Measurements from ENCODE around the gene MYLIP. TPM values are rescaled to one million over a fixed set of nuclear protein-coding genes. Genes with fewer than 3 reads are reported as not detected.

The MYLIP gene
- total and polyA plus RNA-seq, 2 donors (not counting 1 experiment from before 2014, with no cell fraction given), result 40.6 to 104 TPM

- H3K27me3 Mint-ChIP-seq, result no peaks in the 10 kb centered on the region
- H3K4me3 Mint-ChIP-seq, result no peak overlapping the region
- WGBS (ENCODE audit: insufficient coverage), result 100% methylated on average over 2 of the region's 2 CpGs
- Histone ChIP-seq H3K36me3 (replicated peaks in 1 of 2; ENCODE audit: control extremely low read depth in 1 of 2, control insufficient read depth in 1 of 2, extremely low read depth in 1 of 2, insufficient read depth in 2 of 2, low read length in 1 of 2) (peaks cover 35 to 90% of the 10 kb centered on the region in 2 experiments), H3K27ac (ENCODE audit: low read length in 2 of 2) (no peak overlapping the region), H3K4me2 (replicated peaks; ENCODE audit: low read depth, low read length, poor library complexity, severe bottlenecking) (no peak overlapping the region), H3K4me1 (ENCODE audit: control insufficient read depth in 2 of 2, insufficient read depth in 2 of 2, low read length in 2 of 2) (no peaks in the 10 kb centered on the region), H3K27me3 (replicated peaks in 1 of 4; ENCODE audit: control extremely low read depth in 1 of 4, control insufficient read depth in 3 of 4, insufficient read depth in 4 of 4, low read length in 3 of 4) (no peaks in the 10 kb centered on the region), H3K9me3 (ENCODE audit: control extremely low read depth in 1 of 3, control insufficient read depth in 2 of 3, insufficient read depth in 1 of 3, low read length in 2 of 3) (no peaks in the 10 kb centered on the region), H2AFZ (ENCODE audit: insufficient read depth, low read depth, low read length, poor library complexity, severe bottlenecking) (no peak overlapping the region), H3K79me2 (ENCODE audit: control insufficient read depth, insufficient read depth, low read length) (peaks cover 6% of the 10 kb centered on the region), H3K4me3 (ENCODE audit: control extremely low read depth in 1 of 5, extremely low read depth in 1 of 5, insufficient read depth in 1 of 5, low read depth in 2 of 5, low read length in 4 of 5) (no peak overlapping the region), H4K20me1 (ENCODE audit: control insufficient read depth, insufficient read depth, low read length, poor library complexity, severe bottlenecking) (peaks cover 67% of the 10 kb centered on the region), H3K9ac (ENCODE audit: low read length) (no peak overlapping the region)
- DNase-seq (no peak), ATAC-seq (ENCODE audit: low read depth) (no peak)
- no peaks in the 10 kb centered on the region for H3K4me1 Mint-ChIP-seq
- H3K9me3 Mint-ChIP-seq (ENCODE audit: insufficient read depth), result no peaks in the 10 kb centered on the region
- TF ChIP-seq EZH2 (IDR thresholded peaks at IDR 0.05; ENCODE audit: borderline replicate concordance, insufficient read depth, low read depth, low read length, poor library complexity, severe bottlenecking), result no peak
- no peak for TF ChIP-seq CTCF (IDR thresholded peaks at IDR 0.05)
- intact Hi-C loops (cut with micrococcal nuclease), result no loop called here
- ChIA-PET CTCF (no interaction called here), POLR2A (interaction anchor here (0.7 kb wide), 2 partner anchors 14 to 618 kb away, joined by 3 to 4 read pairs; no protein-coding TSS in a partner anchor)
- H3K27ac Mint-ChIP-seq, result no peak overlapping the region
These were observed 19.6 kb downstream of the MYLIP start for GRCh38 chr6:16148498-16148897.

DNA sequence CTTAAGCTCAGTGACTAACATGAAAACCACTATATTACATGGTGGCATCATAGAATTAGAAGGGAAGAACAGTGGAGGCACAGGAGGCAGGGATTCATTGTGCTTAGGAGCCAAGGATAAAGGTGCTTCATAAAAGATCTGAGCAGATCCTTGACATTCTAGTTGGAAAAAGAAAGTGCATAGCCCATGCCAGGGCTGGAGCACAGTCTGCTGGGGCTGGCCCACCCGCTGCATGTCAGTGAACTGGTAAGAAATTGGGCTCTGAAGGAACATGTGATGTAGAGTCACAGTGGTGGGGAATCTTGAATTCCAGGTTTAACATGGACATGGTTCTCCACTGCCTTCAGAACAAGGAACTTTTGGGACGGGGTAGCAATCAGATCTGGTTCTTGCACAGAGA is 20.4 kb downstream of the MYLIP start:
- POLR2A ChIA-PET, result no interaction called here

More for the DNA sequence above, 20.4 kb downstream of the MYLIP start:
- Histone ChIP-seq H3K9ac (ENCODE audit: low read length) (no peak overlapping the region), H3K79me2 (ENCODE audit: control insufficient read depth, insufficient read depth, low read length) (peaks cover 6% of the 10 kb centered on the region), H3K4me2 (replicated peaks; ENCODE audit: low read depth, low read length, poor library complexity, severe bottlenecking) (no peak overlapping the region), H4K20me1 (ENCODE audit: control insufficient read depth, insufficient read depth, low read length, poor library complexity, severe bottlenecking) (peaks cover 59% of the 10 kb centered on the region), H3K4me3 (ENCODE audit: control extremely low read depth in 1 of 5, extremely low read depth in 1 of 5, insufficient read depth in 1 of 5, low read depth in 2 of 5, low read length in 4 of 5) (no peak overlapping the region), H3K4me1 (ENCODE audit: control insufficient read depth in 2 of 2, insufficient read depth in 2 of 2, low read length in 2 of 2) (no peaks in the 10 kb centered on the region), H3K36me3 (replicated peaks in 1 of 2; ENCODE audit: control extremely low read depth in 1 of 2, control insufficient read depth in 1 of 2, extremely low read depth in 1 of 2, insufficient read depth in 2 of 2, low read length in 1 of 2) (peaks cover 30 to 85% of the 10 kb centered on the region in 2 experiments), H3K27me3 (replicated peaks in 1 of 4; ENCODE audit: control extremely low read depth in 1 of 4, control insufficient read depth in 3 of 4, insufficient read depth in 4 of 4, low read length in 3 of 4) (no peaks in the 10 kb centered on the region), H3K9me3 (ENCODE audit: control extremely low read depth in 1 of 3, control insufficient read depth in 2 of 3, insufficient read depth in 1 of 3, low read length in 2 of 3) (no peaks in the 10 kb centered on the region), H2AFZ (ENCODE audit: insufficient read depth, low read depth, low read length, poor library complexity, severe bottlenecking) (no peak overlapping the region), H3K27ac (ENCODE audit: low read length in 2 of 2) (no peak overlapping the region)
- H3K4me1 Mint-ChIP-seq, result no peaks in the 10 kb centered on the region
- H3K4me3 Mint-ChIP-seq, result no peak overlapping the region
- H3K9me3 Mint-ChIP-seq (ENCODE audit: insufficient read depth), result no peaks in the 10 kb centered on the region
- TF ChIP-seq EZH2 (IDR thresholded peaks at IDR 0.05; ENCODE audit: borderline replicate concordance, insufficient read depth, low read depth, low read length, poor library complexity, severe bottlenecking) (no peak), CTCF (IDR thresholded peaks at IDR 0.05) (no peak)
- 100% methylated on average over 2 of the region's 2 CpGs for WGBS (ENCODE audit: insufficient coverage)
- intact Hi-C loops (cut with micrococcal nuclease), result no loop called here
- ATAC-seq (ENCODE audit: low read depth) (no peak), DNase-seq (no peak)
- CTCF ChIA-PET, result interaction anchor here (1.1 kb wide), 1 partner anchor 458 kb away, joined by 4 read pairs; no protein-coding TSS in a partner anchor
- no peak overlapping the region for H3K27ac Mint-ChIP-seq
- no peaks in the 10 kb centered on the region for H3K27me3 Mint-ChIP-seq

Data from B cell (primary cell).